ENCODE results near the gene NINJ1. TPM values are rescaled to one million over a fixed set of nuclear protein-coding genes. Genes with fewer than 3 reads are reported as not detected.
A peak's percentile ranks its signal among the peaks of the same experiment; 100 is the strongest.

NINJ1 gene
- total RNA-seq, 2 experiments from 2014 or later, result 20.8 to 21.1 TPM

- DNase-seq (no peak), ATAC-seq (no peak)
- ChIA-PET CTCF (interaction anchor here (5.1 kb wide), 1 partner anchor 7 kb away, joined by 57 read pairs; no protein-coding TSS in a partner anchor), POLR2A (no interaction called here)
- Mint-ChIP-seq H3K9me3 (ENCODE audit: insufficient read depth) (no peaks in the 10 kb centered on the region), H3K27me3 (ENCODE audit: low read depth) (no peaks in the 10 kb centered on the region), H3K27ac (no peak overlapping the region), H3K36me3 (ENCODE audit: low read depth) (peaks cover 8% of the 10 kb centered on the region), H3K4me3 (no peak overlapping the region), H3K4me1 (ENCODE audit: low read depth) (peaks cover 25% of the 10 kb centered on the region)
Observed at GRCh38 chr9:93116072-93116961, 17.7 kb downstream of the NINJ1 start.

GRCh38 chr9:93115486-93116071, 18.5 kb downstream of the NINJ1 start:
- CTCF ChIA-PET, result no interaction called here
- H3K36me3 Mint-ChIP-seq (ENCODE audit: low read depth), result peaks cover 8% of the 10 kb centered on the region
- DNase-seq (no peak), ATAC-seq (no peak)
- no peak overlapping the region for H3K27ac Mint-ChIP-seq
- peaks cover 23% of the 10 kb centered on the region for H3K4me1 Mint-ChIP-seq (ENCODE audit: low read depth)
- no peaks in the 10 kb centered on the region for H3K27me3 Mint-ChIP-seq (ENCODE audit: low read depth)
- no peaks in the 10 kb centered on the region for H3K9me3 Mint-ChIP-seq (ENCODE audit: insufficient read depth)
- no peak overlapping the region for H3K4me3 Mint-ChIP-seq
- POLR2A ChIA-PET, result interaction anchor here (0.9 kb wide), 1 partner anchor 10 kb away, joined by 3 read pairs; no protein-coding TSS in a partner anchor

GRCh38 chr9:93114984-93115335, 19.1 kb downstream of the NINJ1 start:
- H3K27ac Mint-ChIP-seq, result peak overlapping the region; percentile 46
- ATAC-seq, result no peak

GRCh38 chr9:93114169-93114983, 19.7 kb downstream of the NINJ1 start:
- Mint-ChIP-seq H3K4me3 (no peak overlapping the region), H3K9me3 (ENCODE audit: insufficient read depth) (no peaks in the 10 kb centered on the region), H3K36me3 (ENCODE audit: low read depth) (peaks cover 8% of the 10 kb centered on the region), H3K4me1 (ENCODE audit: low read depth) (peaks cover 14% of the 10 kb centered on the region), H3K27me3 (ENCODE audit: low read depth) (no peaks in the 10 kb centered on the region), H3K27ac (peak overlapping the region; percentile 46)
- POLR2A ChIA-PET, result interaction anchor here (0.9 to 1.2 kb wide), 2 partner anchors 12 to 50 kb away, joined by 3 read pairs; no protein-coding TSS in a partner anchor
- CTCF ChIA-PET, result no interaction called here
- no peak for ATAC-seq
- no peak for DNase-seq

More at GRCh38 chr9:93114984-93115335, 19.1 kb downstream of the NINJ1 start:
- Mint-ChIP-seq H3K4me1 (ENCODE audit: low read depth) (peaks cover 17% of the 10 kb centered on the region), H3K9me3 (ENCODE audit: insufficient read depth) (no peaks in the 10 kb centered on the region), H3K36me3 (ENCODE audit: low read depth) (peaks cover 8% of the 10 kb centered on the region), H3K27me3 (ENCODE audit: low read depth) (no peaks in the 10 kb centered on the region), H3K4me3 (no peak overlapping the region)
- POLR2A ChIA-PET, result interaction anchor here (0.9 kb wide), 1 partner anchor 11 kb away, joined by 3 read pairs; no protein-coding TSS in a partner anchor
- CTCF ChIA-PET, result no interaction called here
- DNase-seq, result no peak

- CTCF ChIA-PET, result no interaction called here
- no peaks in the 10 kb centered on the region for H3K9me3 Mint-ChIP-seq (ENCODE audit: insufficient read depth)
- ATAC-seq, result no peak
- H3K4me1 Mint-ChIP-seq (ENCODE audit: low read depth), result peaks cover 22% of the 10 kb centered on the region
- H3K27ac Mint-ChIP-seq, result no peak overlapping the region
- DNase-seq, result no peak
- no peaks in the 10 kb centered on the region for H3K27me3 Mint-ChIP-seq (ENCODE audit: low read depth)
- no peak overlapping the region for H3K4me3 Mint-ChIP-seq
- peaks cover 21% of the 10 kb centered on the region for H3K36me3 Mint-ChIP-seq (ENCODE audit: low read depth)
- POLR2A ChIA-PET, result interaction anchor here (0.5 to 1.2 kb wide), 4 partner anchors 17 to 49 kb away, joined by 3 to 4 read pairs (median 3); partner anchors contain the start of gene NINJ1
Observed at GRCh38 chr9:93112864-93113389, 21.1 kb downstream of the NINJ1 start.

- H3K9me3 Mint-ChIP-seq (ENCODE audit: insufficient read depth), result no peaks in the 10 kb centered on the region
- CTCF ChIA-PET, result no interaction called here
- no peak overlapping the region for H3K27ac Mint-ChIP-seq
- H3K4me3 Mint-ChIP-seq, result no peak overlapping the region
- DNase-seq (no peak), ATAC-seq (no peak)
- POLR2A ChIA-PET, result no interaction called here
- H3K27me3 Mint-ChIP-seq (ENCODE audit: low read depth), result no peaks in the 10 kb centered on the region
- H3K36me3 Mint-ChIP-seq (ENCODE audit: low read depth), result peaks cover 25% of the 10 kb centered on the region
- peaks cover 28% of the 10 kb centered on the region for H3K4me1 Mint-ChIP-seq (ENCODE audit: low read depth)
Observed at GRCh38 chr9:93112116-93112863, 21.8 kb downstream of the NINJ1 start.

GRCh38 chr9:93111371-93112115, 22.5 kb downstream of the NINJ1 start:
- ATAC-seq (no peak), DNase-seq (no peak)
- H3K4me1 Mint-ChIP-seq (ENCODE audit: low read depth), result peaks cover 36% of the 10 kb centered on the region
- no peak overlapping the region for H3K27ac Mint-ChIP-seq
- ChIA-PET POLR2A (no interaction called here), CTCF (no interaction called here)
- no peak overlapping the region for H3K4me3 Mint-ChIP-seq
- H3K9me3 Mint-ChIP-seq (ENCODE audit: insufficient read depth), result no peaks in the 10 kb centered on the region
- peaks cover 32% of the 10 kb centered on the region for H3K36me3 Mint-ChIP-seq (ENCODE audit: low read depth)
- no peaks in the 10 kb centered on the region for H3K27me3 Mint-ChIP-seq (ENCODE audit: low read depth)

- ChIA-PET POLR2A (no interaction called here), CTCF (interaction anchor here (1.3 kb wide), 1 partner anchor 15 kb away, joined by 4 read pairs; no protein-coding TSS in a partner anchor)
- Mint-ChIP-seq H3K36me3 (ENCODE audit: low read depth) (peaks cover 34% of the 10 kb centered on the region), H3K4me1 (ENCODE audit: low read depth) (peaks cover 39% of the 10 kb centered on the region), H3K27ac (no peak overlapping the region), H3K27me3 (ENCODE audit: low read depth) (no peaks in the 10 kb centered on the region), H3K4me3 (no peak overlapping the region), H3K9me3 (ENCODE audit: insufficient read depth) (no peaks in the 10 kb centered on the region)
- ATAC-seq (no peak), DNase-seq (no peak)
Observed at GRCh38 chr9:93111001-93111370, 23.1 kb downstream of the NINJ1 start.

GRCh38 chr9:93110311-93110855, 23.7 kb downstream of the NINJ1 start:
- ATAC-seq (no peak), DNase-seq (no peak)
- peaks cover 39% of the 10 kb centered on the region for H3K36me3 Mint-ChIP-seq (ENCODE audit: low read depth)
- ChIA-PET CTCF (interaction anchor here (0.6 to 4.5 kb wide), 10 partner anchors 8 to 456 kb away, joined by 3 to 57 read pairs (median 17); no protein-coding TSS in a partner anchor), POLR2A (no interaction called here)
- H3K27ac Mint-ChIP-seq, result no peak overlapping the region
- H3K4me3 Mint-ChIP-seq, result no peak overlapping the region
- peaks cover 43% of the 10 kb centered on the region for H3K4me1 Mint-ChIP-seq (ENCODE audit: low read depth)
- no peaks in the 10 kb centered on the region for H3K27me3 Mint-ChIP-seq (ENCODE audit: low read depth)
- H3K9me3 Mint-ChIP-seq (ENCODE audit: insufficient read depth), result no peaks in the 10 kb centered on the region

GRCh38 chr9:93108291-93109041, 25.6 kb downstream of the NINJ1 start:
- Mint-ChIP-seq H3K27me3 (ENCODE audit: low read depth) (no peaks in the 10 kb centered on the region), H3K9me3 (ENCODE audit: insufficient read depth) (peaks cover 16% of the 10 kb centered on the region), H3K4me3 (no peak overlapping the region), H3K4me1 (ENCODE audit: low read depth) (peaks cover 51% of the 10 kb centered on the region), H3K36me3 (ENCODE audit: low read depth) (peaks cover 51% of the 10 kb centered on the region), H3K27ac (no peak overlapping the region)
- POLR2A ChIA-PET, result interaction anchor here (0.6 to 2.2 kb wide), 5 partner anchors 11 to 44 kb away, joined by 3 to 9 read pairs (median 3); partner anchors contain the start of genes CARD19 and NINJ1
- CTCF ChIA-PET, result interaction anchor here (0.6 to 4.5 kb wide), 55 partner anchors 10 to 458 kb away, joined by 3 to 57 read pairs (median 5); partner anchors contain the start of genes CARD19, FAM120AOS and NINJ1
- no peak for DNase-seq
- ATAC-seq, result peak; percentile 48
